ENCODE results near the gene ATP11A.

Gene ATP11A

GRCh38 chr13:112831801-112832200 is 142.0 kb downstream of the ATP11A start:
- TF ChIP-seq CTCF (IDR thresholded peaks at IDR 0.05; ENCODE audit: low read length) = no peak
- no peak for TF ChIP-seq EZH2phosphoT487 (IDR thresholded peaks at IDR 0.05; ENCODE audit: low read length)
- TF ChIP-seq EZH2 (optimal IDR thresholded peaks at IDR 0.05; ENCODE audit: low read depth, low read length) = no peak
- Histone ChIP-seq H3K9me3 (replicated peaks; ENCODE audit: insufficient read depth, low read length) (no peaks in the 10 kb centered on the region), H3K4me1 (ENCODE audit: low read length) (no peaks in the 10 kb centered on the region), H3K27ac (ENCODE audit: low read length) (no peak overlapping the region), H4K20me1 (ENCODE audit: insufficient read depth, low read length) (no peaks in the 10 kb centered on the region), H3K9ac (ENCODE audit: low read length) (no peak overlapping the region), H3K9me2 (replicated peaks; ENCODE audit: insufficient read depth, low read length) (no peaks in the 10 kb centered on the region), H3K36me3 (replicated peaks; ENCODE audit: insufficient read depth, low read length) (0 out of 2 replicates have a peak, but pooled peaks cover under 1% of the 10 kb centered on the region), H3F3A (ENCODE audit: insufficient read depth, low read length) (no peaks in the 10 kb centered on the region), H3K4me2 (ENCODE audit: low read depth, low read length) (no peak overlapping the region), H3K27me3 (replicated peaks; ENCODE audit: insufficient read depth, low read length) (no peaks in the 10 kb centered on the region), H2AFZ (ENCODE audit: low read length) (no peak overlapping the region), H3K79me2 (ENCODE audit: low read length) (no peaks in the 10 kb centered on the region), H3K4me3 (ENCODE audit: low read length) (no peak overlapping the region)
- no peak for DNase-seq

- no peaks in the 10 kb centered on the region for H3K4me1 ChIP-seq (ENCODE audit: low read length)
- TF ChIP-seq EZH2 (optimal IDR thresholded peaks at IDR 0.05; ENCODE audit: low read depth, low read length) (no peak), EZH2phosphoT487 (IDR thresholded peaks at IDR 0.05; ENCODE audit: low read length) (no peak), CTCF (IDR thresholded peaks at IDR 0.05; ENCODE audit: low read length) (no peak)
- H3K4me2 ChIP-seq (ENCODE audit: low read depth, low read length) = no peak overlapping the region
- H2AFZ ChIP-seq (ENCODE audit: low read length) = no peak overlapping the region
- H3K9ac ChIP-seq (ENCODE audit: low read length) = no peak overlapping the region
- H3K27me3 ChIP-seq (replicated peaks; ENCODE audit: insufficient read depth, low read length) = no peaks in the 10 kb centered on the region
- no peaks in the 10 kb centered on the region for H3F3A ChIP-seq (ENCODE audit: insufficient read depth, low read length)
- H3K4me3 ChIP-seq (ENCODE audit: low read length) = no peak overlapping the region
- no peaks in the 10 kb centered on the region for H3K79me2 ChIP-seq (ENCODE audit: low read length)
- H3K9me3 ChIP-seq (replicated peaks; ENCODE audit: insufficient read depth, low read length) = no peaks in the 10 kb centered on the region
- no peak for DNase-seq
- no peaks in the 10 kb centered on the region for H3K9me2 ChIP-seq (replicated peaks; ENCODE audit: insufficient read depth, low read length)
- no peak overlapping the region for H3K27ac ChIP-seq (ENCODE audit: low read length)
- no peaks in the 10 kb centered on the region for H4K20me1 ChIP-seq (ENCODE audit: insufficient read depth, low read length)
- no peaks in the 10 kb centered on the region for H3K36me3 ChIP-seq (replicated peaks; ENCODE audit: insufficient read depth, low read length)
These were observed 143.0 kb downstream of the ATP11A start for GRCh38 chr13:112832811-112833210.

DNA sequence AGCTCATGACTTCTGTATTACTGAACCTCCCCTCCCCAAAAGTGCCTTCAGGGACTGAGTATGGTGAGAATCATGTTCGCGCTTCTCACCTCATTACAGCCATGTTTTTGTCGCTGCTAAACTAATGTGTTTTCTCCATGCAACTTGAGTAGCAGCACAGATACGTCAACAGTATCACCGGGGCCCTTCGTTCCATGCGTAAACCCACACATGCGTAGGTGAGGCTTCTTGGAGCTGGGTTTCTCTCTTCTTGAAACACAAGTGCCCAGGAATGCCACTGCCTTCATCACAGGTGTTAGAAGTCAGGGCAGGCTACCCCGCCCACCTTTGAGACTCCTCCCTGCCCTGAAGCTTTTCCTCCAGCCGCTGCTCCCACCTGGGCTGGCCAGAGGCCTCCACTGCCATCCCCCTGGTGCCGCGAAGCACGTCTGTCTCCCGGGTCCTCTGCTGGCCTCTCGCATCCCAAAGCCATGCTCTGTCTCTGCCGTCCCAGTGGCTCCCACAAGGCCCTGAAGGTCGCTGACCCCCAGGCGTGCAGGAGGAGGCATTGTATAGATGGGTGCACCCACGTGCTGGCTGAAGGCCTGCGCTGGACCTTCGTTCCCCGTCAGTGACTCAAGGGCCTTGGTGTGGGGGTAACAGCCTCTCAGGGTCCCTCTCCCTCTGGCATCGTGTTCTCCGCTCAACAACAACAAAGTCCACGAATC is 143.9 kb downstream of the ATP11A start:
- H3K36me3 ChIP-seq (replicated peaks; ENCODE audit: insufficient read depth, low read length) = no peaks in the 10 kb centered on the region
- no peak overlapping the region for H3K4me2 ChIP-seq (ENCODE audit: low read depth, low read length)
- no peak overlapping the region for H3K9ac ChIP-seq (ENCODE audit: low read length)
- H3K79me2 ChIP-seq (ENCODE audit: low read length) = no peaks in the 10 kb centered on the region
- no peaks in the 10 kb centered on the region for H3K4me1 ChIP-seq (ENCODE audit: low read length)
- no peaks in the 10 kb centered on the region for H3K9me2 ChIP-seq (replicated peaks; ENCODE audit: insufficient read depth, low read length)
- no peak overlapping the region for H3K27ac ChIP-seq (ENCODE audit: low read length)
- no peaks in the 10 kb centered on the region for H4K20me1 ChIP-seq (ENCODE audit: insufficient read depth, low read length)
- DNase-seq = no peak
- no peak for TF ChIP-seq CTCF (IDR thresholded peaks at IDR 0.05; ENCODE audit: low read length)
- no peak for TF ChIP-seq EZH2phosphoT487 (IDR thresholded peaks at IDR 0.05; ENCODE audit: low read length)
- no peak for TF ChIP-seq EZH2 (optimal IDR thresholded peaks at IDR 0.05; ENCODE audit: low read depth, low read length)
- H3K4me3 ChIP-seq (ENCODE audit: low read length) = no peak overlapping the region
- H3K9me3 ChIP-seq (replicated peaks; ENCODE audit: insufficient read depth, low read length) = no peaks in the 10 kb centered on the region
- H3F3A ChIP-seq (ENCODE audit: insufficient read depth, low read length) = no peaks in the 10 kb centered on the region
- H2AFZ ChIP-seq (ENCODE audit: low read length) = no peak overlapping the region
- H3K27me3 ChIP-seq (replicated peaks; ENCODE audit: insufficient read depth, low read length) = no peaks in the 10 kb centered on the region
